Fibroblast of lung (primary cell): ENCODE measurements around the gene ZIM2. TPM values are rescaled to one million over a fixed set of nuclear protein-coding genes. Genes with fewer than 3 reads are reported as not detected.

ENCODE experiments used
- DNase-seq, 2 donors: peaks; one replicate each; pipeline versions ENCODE4 v3.0.0 to v3.0.0-alpha.2; 2010; ENCODE audit warnings: low read depth in 2 of 2
- H2AFZ ChIP-seq: 2 replicates; pipeline ENCODE4 v1.5.1; 2012; ENCODE audit warnings: low read length, control low read depth, inconsistent platforms
- H3K27ac ChIP-seq: 2 replicates; pipeline ENCODE4 v1.5.1; 2011; ENCODE audit warnings: low read length, control low read depth; ENCODE audit not compliant: insufficient read depth
- H3K27me3 ChIP-seq: 2 replicates; pipeline ENCODE4 v1.5.1; 2011; ENCODE audit warnings: mild to moderate bottlenecking, low read length; ENCODE audit not compliant: control insufficient read depth, insufficient read depth
- H3K36me3 ChIP-seq: 2 replicates; pipeline ENCODE4 v1.5.1; 2011; ENCODE audit warnings: low read length; ENCODE audit not compliant: control insufficient read depth, insufficient read depth
- H3K4me1 ChIP-seq: 2 replicates; pipeline ENCODE4 v1.5.1; 2011; ENCODE audit warnings: low read length; ENCODE audit not compliant: control insufficient read depth, insufficient read depth; ENCODE audit errors: extremely low read depth
- H3K4me2 ChIP-seq: 2 replicates; pipeline ENCODE4 v1.5.1; 2011; ENCODE audit warnings: low read length, control low read depth; ENCODE audit not compliant: insufficient read depth; ENCODE audit errors: extremely low read depth
- H3K4me3 ChIP-seq, 4 experiments: fragments of 200-600 bp in 1 of 4; sonication (generic) in 1 of 4; replicated peaks in 1 of 4; 2 replicates each; pipeline ENCODE4 v1.5.1; 2011 to 2016; ENCODE audit warnings: low read length in 4 of 4, low read depth in 3 of 4, mild to moderate bottlenecking in 3 of 4, control low read depth in 2 of 4, inconsistent platforms in 1 of 4, mixed read lengths in 1 of 4; ENCODE audit not compliant: insufficient read depth in 1 of 4; ENCODE audit errors: control extremely low read depth in 1 of 4
- H3K79me2 ChIP-seq: 2 replicates; pipeline ENCODE4 v1.5.1; 2012; ENCODE audit warnings: mild to moderate bottlenecking, low read length, inconsistent platforms; ENCODE audit not compliant: control insufficient read depth, insufficient read depth
- H3K9ac ChIP-seq: 2 replicates; pipeline ENCODE4 v1.5.1; 2011; ENCODE audit warnings: mild to moderate bottlenecking, low read length, control low read depth; ENCODE audit not compliant: insufficient read depth
- H3K9me3 ChIP-seq: 2 replicates; pipeline ENCODE4 v1.5.1; 2012; ENCODE audit warnings: low read depth, low read length; ENCODE audit not compliant: control insufficient read depth, insufficient read depth
- H4K20me1 ChIP-seq: 2 replicates; pipeline ENCODE4 v1.5.1; 2011; ENCODE audit warnings: low read length; ENCODE audit not compliant: control insufficient read depth, insufficient read depth; ENCODE audit errors: extremely low read depth
- EZH2 ChIP-seq: IDR thresholded peaks from 2 replicates; pipeline ENCODE4 v1.5.1; 2012; ENCODE audit warnings: low read length, control low read depth, mild to moderate bottlenecking; ENCODE audit errors: missing control alignments
- polyA plus RNA-seq, 2 donors: library from polyadenylated mRNA; depleted of rRNA in 1 of 2; stranded (reverse) in 1 of 2; unstranded in 1 of 2; fragments of >200 nt; gene quantifications; 2 replicates each; pipeline ENCODE4 v1.2.1, GENCODE V29; 2011 to 2012; ENCODE audit warnings: missing spikeins in 1 of 2
- total RNA-seq: library from RNA; depleted of rRNA; stranded (reverse); fragments of >200 nt; gene quantifications from 2 replicates; pipeline ENCODE4 v1.2.1, GENCODE V29; 2014
- TF ChIP-seq, protein P1 (sequence below), 2 donors: IDR thresholded peaks in 1 of 2; conservative IDR thresholded peaks in 1 of 2; 1 replicate in 1 of 2; 2 replicates in 1 of 2; pipeline ENCODE4 v1.5.1; 2011 to 2012; ENCODE audit warnings: low read length in 2 of 2, control low read depth in 1 of 2, inconsistent platforms in 1 of 2, low read depth in 1 of 2, mild to moderate bottlenecking in 1 of 2

ZIM2 gene
- total and polyA plus RNA-seq, 2 donors (not counting 1 experiment from before 2014, with no cell fraction given), result not detected

DNA sequence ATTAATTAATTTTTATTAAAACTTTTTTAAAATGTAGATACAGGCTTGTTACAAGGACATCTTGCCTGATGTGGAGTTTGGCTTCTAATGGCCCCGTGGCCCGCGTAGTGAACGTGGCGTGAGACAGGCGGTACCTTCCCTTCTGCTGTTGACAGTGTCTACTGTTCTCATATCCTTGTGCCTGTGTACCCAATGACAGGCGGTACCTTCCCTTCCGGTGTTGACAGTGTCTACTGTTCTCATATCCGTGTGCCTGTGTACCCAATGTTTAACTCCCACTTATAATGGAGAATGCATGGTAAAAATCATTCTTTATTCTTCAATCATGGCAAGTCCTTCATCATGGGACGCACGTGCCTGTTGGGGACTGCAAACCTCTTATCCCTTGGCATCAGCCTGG, 89.9 kb downstream of the ZIM2 start:
- no peak for DNase-seq
- no peaks in the 10 kb centered on the region for H4K20me1 ChIP-seq
- H3K27ac ChIP-seq, result no peak overlapping the region
- no peak overlapping the region for H3K4me2 ChIP-seq
- H3K79me2 ChIP-seq, result no peaks in the 10 kb centered on the region
- H3K27me3 ChIP-seq, result no peaks in the 10 kb centered on the region
- no peak overlapping the region for H2AFZ ChIP-seq
- no peaks in the 10 kb centered on the region for H3K36me3 ChIP-seq
- no peaks in the 10 kb centered on the region for H3K4me1 ChIP-seq
- no peak overlapping the region for H3K9ac ChIP-seq
- H3K9me3 ChIP-seq, result no peaks in the 10 kb centered on the region
- TF ChIP-seq, protein P1, sequence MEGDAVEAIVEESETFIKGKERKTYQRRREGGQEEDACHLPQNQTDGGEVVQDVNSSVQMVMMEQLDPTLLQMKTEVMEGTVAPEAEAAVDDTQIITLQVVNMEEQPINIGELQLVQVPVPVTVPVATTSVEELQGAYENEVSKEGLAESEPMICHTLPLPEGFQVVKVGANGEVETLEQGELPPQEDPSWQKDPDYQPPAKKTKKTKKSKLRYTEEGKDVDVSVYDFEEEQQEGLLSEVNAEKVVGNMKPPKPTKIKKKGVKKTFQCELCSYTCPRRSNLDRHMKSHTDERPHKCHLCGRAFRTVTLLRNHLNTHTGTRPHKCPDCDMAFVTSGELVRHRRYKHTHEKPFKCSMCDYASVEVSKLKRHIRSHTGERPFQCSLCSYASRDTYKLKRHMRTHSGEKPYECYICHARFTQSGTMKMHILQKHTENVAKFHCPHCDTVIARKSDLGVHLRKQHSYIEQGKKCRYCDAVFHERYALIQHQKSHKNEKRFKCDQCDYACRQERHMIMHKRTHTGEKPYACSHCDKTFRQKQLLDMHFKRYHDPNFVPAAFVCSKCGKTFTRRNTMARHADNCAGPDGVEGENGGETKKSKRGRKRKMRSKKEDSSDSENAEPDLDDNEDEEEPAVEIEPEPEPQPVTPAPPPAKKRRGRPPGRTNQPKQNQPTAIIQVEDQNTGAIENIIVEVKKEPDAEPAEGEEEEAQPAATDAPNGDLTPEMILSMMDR (conservative IDR thresholded peaks at IDR 0.05 in 1 of 2, IDR thresholded peaks at IDR 0.05 in 1 of 2; ENCODE audit: low read depth in 1 of 2, low read length in 2 of 2), result no peak
- TF ChIP-seq EZH2, result no peak
- no peak overlapping the region for H3K4me3 ChIP-seq

DNA sequence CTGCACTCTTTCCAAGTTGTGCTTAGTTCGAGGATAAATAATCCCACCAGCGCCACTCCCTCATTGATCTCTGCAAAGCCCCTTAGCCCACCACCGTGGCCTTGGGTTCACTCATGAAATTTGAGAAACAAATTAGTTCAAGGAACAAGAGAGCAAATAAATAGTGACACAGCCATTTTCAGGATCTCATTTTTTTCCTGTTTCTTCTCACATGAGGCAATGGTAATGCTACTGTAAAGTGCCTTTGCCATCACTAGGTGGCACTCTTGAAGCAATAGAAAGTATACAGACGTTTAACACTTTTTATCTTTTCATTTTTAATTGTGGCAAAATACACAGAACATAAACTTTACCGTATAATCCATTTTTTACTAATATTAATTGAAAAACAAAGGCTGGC, 92.1 kb downstream of the ZIM2 start:
- no peak overlapping the region for H3K4me2 ChIP-seq
- no peaks in the 10 kb centered on the region for H4K20me1 ChIP-seq
- no peak for TF ChIP-seq EZH2
- TF ChIP-seq, protein P1 (conservative IDR thresholded peaks at IDR 0.05 in 1 of 2, IDR thresholded peaks at IDR 0.05 in 1 of 2; ENCODE audit: low read depth in 1 of 2, low read length in 2 of 2), result peak in 1 of 2 donors; percentile 24
- no peaks in the 10 kb centered on the region for H3K36me3 ChIP-seq
- DNase-seq, result peak in 1 of 2 donors; percentile 14
- H3K4me3 ChIP-seq, result no peak overlapping the region
- H3K9ac ChIP-seq, result no peak overlapping the region
- no peaks in the 10 kb centered on the region for H3K27me3 ChIP-seq
- no peak overlapping the region for H2AFZ ChIP-seq
- H3K9me3 ChIP-seq, result no peaks in the 10 kb centered on the region
- no peaks in the 10 kb centered on the region for H3K79me2 ChIP-seq
- H3K27ac ChIP-seq, result no peak overlapping the region
- H3K4me1 ChIP-seq, result no peaks in the 10 kb centered on the region

DNA sequence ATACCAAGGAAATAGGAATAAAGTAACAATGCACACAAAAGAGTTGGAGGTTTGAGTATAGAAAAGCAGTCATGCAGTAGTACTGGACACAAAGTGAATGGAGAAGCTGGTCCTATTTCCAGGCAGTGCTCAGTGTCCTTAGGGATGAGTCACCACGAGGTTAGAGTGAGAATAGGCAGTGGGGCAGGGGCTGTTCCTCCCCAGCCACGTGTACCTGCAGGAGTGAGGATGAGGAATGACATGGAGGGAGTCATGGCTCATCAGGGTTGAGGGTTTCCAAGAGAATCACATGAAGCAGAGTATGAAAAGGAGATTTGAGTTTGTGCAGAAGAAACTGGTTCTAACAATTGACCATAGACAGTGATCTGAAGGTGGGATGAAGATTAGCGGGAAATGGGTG, 94.2 kb downstream of the ZIM2 start:
- H4K20me1 ChIP-seq, result no peaks in the 10 kb centered on the region
- no peak overlapping the region for H3K4me2 ChIP-seq
- no peak overlapping the region for H2AFZ ChIP-seq
- no peaks in the 10 kb centered on the region for H3K27me3 ChIP-seq
- no peak overlapping the region for H3K4me3 ChIP-seq
- no peaks in the 10 kb centered on the region for H3K36me3 ChIP-seq
- no peak overlapping the region for H3K9ac ChIP-seq
- no peak overlapping the region for H3K27ac ChIP-seq
- TF ChIP-seq EZH2, result no peak
- TF ChIP-seq, protein P1 (conservative IDR thresholded peaks at IDR 0.05 in 1 of 2, IDR thresholded peaks at IDR 0.05 in 1 of 2; ENCODE audit: low read depth in 1 of 2, low read length in 2 of 2), result no peak
- no peak for DNase-seq
- H3K9me3 ChIP-seq, result no peaks in the 10 kb centered on the region
- no peaks in the 10 kb centered on the region for H3K4me1 ChIP-seq
- H3K79me2 ChIP-seq, result no peaks in the 10 kb centered on the region
